Parathyroid adenoma (tissue), 2 donors: Measurements from ENCODE around the gene PACRG.

Experiments
- H2AFZ ChIP-seq: fragments of 300-600 bp; sonication (generic); one replicate; pipeline ENCODE4 v1.7.0; 2017; ENCODE audit warnings: antibody characterized with exemption, mild to moderate bottlenecking
- H3K27ac ChIP-seq: fragments of 300-600 bp; sonication (generic); one replicate; pipeline ENCODE4 v1.7.0; 2017
- H3K27me3 ChIP-seq: fragments of 300-600 bp; sonication (generic); one replicate; pipeline ENCODE4 v1.7.0; 2017; ENCODE audit warnings: low read length; ENCODE audit not compliant: control insufficient read depth, insufficient read depth
- H3K36me3 ChIP-seq: fragments of 300-600 bp; sonication (generic); one replicate; pipeline ENCODE4 v1.7.0; 2017; ENCODE audit warnings: low read length; ENCODE audit not compliant: control insufficient read depth, insufficient read depth
- H3K4me1 ChIP-seq: fragments of 300-600 bp; sonication (generic); one replicate; pipeline ENCODE4 v1.7.0; 2017; ENCODE audit warnings: control low read depth
- H3K4me2 ChIP-seq: fragments of 300-600 bp; sonication (generic); one replicate; pipeline ENCODE4 v1.7.0; 2017; ENCODE audit warnings: low read length
- H3K4me3 ChIP-seq: fragments of 300-600 bp; sonication (generic); one replicate; pipeline ENCODE4 v1.7.0; 2017; ENCODE audit warnings: low read depth, low read length
- H3K79me2 ChIP-seq: fragments of 300-600 bp; sonication (generic); one replicate; pipeline ENCODE4 v1.7.0; 2017; ENCODE audit warnings: control low read depth
- H3K9ac ChIP-seq: fragments of 300-600 bp; sonication (generic); one replicate; pipeline ENCODE4 v1.7.0; 2017; ENCODE audit warnings: mild to moderate bottlenecking
- H3K9me3 ChIP-seq: fragments of 300-600 bp; sonication (generic); one replicate; pipeline ENCODE4 v1.7.0; 2017; ENCODE audit warnings: low read length; ENCODE audit not compliant: control insufficient read depth
- TF ChIP-seq, protein P1 (sequence below): fragments of 300-600 bp; sonication (generic); IDR thresholded peaks from one replicate; pipeline ENCODE4 v1.7.0; 2017; ENCODE audit warnings: antibody characterized with exemption, mild to moderate bottlenecking
- donor health status: primary hyperparathyroidism.

PACRG gene

DNA sequence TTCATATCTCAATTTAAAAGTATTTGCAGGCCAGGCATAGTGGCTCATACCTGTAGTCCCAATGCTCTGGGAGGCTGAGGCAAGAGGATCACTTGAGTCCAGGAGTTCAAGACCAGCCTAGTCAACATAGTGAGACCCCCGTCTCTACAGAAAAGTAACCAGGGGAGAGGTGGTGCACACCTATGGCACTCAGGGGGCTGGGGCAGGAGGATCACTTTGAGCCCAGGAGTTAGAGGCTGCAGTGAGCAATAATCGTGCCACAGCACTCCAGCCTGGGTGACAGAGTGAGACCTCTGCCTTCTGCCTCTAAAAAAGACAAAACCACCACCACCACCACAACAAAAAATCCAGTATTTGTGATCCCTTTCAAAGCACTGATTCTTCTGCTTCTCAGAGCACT, 501.3 kb downstream of the PACRG start:
- H3K27me3 ChIP-seq = no peaks in the 10 kb centered on the region
- peaks cover 2% of the 10 kb centered on the region for H3K4me1 ChIP-seq
- H3K9me3 ChIP-seq = no peaks in the 10 kb centered on the region
- no peaks in the 10 kb centered on the region for H3K36me3 ChIP-seq
- H2AFZ ChIP-seq = no peak overlapping the region
- no peak overlapping the region for H3K4me2 ChIP-seq
- H3K79me2 ChIP-seq = no peaks in the 10 kb centered on the region
- H3K9ac ChIP-seq = no peak overlapping the region
- TF ChIP-seq, protein P1, sequence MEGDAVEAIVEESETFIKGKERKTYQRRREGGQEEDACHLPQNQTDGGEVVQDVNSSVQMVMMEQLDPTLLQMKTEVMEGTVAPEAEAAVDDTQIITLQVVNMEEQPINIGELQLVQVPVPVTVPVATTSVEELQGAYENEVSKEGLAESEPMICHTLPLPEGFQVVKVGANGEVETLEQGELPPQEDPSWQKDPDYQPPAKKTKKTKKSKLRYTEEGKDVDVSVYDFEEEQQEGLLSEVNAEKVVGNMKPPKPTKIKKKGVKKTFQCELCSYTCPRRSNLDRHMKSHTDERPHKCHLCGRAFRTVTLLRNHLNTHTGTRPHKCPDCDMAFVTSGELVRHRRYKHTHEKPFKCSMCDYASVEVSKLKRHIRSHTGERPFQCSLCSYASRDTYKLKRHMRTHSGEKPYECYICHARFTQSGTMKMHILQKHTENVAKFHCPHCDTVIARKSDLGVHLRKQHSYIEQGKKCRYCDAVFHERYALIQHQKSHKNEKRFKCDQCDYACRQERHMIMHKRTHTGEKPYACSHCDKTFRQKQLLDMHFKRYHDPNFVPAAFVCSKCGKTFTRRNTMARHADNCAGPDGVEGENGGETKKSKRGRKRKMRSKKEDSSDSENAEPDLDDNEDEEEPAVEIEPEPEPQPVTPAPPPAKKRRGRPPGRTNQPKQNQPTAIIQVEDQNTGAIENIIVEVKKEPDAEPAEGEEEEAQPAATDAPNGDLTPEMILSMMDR = no peak
- H3K27ac ChIP-seq = no peak overlapping the region
- H3K4me3 ChIP-seq = no peak overlapping the region

DNA sequence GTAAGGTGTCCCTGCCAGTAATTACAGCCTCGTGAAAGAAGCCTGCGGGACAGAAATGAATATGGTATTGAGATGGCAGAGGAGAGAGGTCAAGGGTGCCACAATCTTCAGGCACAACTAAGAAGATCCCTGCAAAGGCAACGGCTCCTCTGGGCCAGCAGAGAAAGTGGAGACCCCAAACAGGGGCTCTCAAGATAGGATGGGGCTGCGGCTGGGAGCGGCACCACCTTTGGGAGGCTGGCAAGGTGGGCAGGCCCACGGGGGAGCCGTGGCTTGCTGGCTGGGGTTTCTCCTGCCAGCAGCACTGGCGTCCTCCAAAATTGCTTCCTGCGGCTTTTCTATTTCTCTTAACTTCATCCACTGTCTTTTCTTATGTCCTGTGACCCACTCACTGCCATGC, 503.1 kb downstream of the PACRG start:
- no peak overlapping the region for H2AFZ ChIP-seq
- H3K9me3 ChIP-seq = no peaks in the 10 kb centered on the region
- TF ChIP-seq, protein P1 = no peak
- no peaks in the 10 kb centered on the region for H3K36me3 ChIP-seq
- H3K4me2 ChIP-seq = no peak overlapping the region
- H3K4me3 ChIP-seq = no peak overlapping the region
- H3K27me3 ChIP-seq = no peaks in the 10 kb centered on the region
- no peak overlapping the region for H3K27ac ChIP-seq
- H3K4me1 ChIP-seq = peaks cover 2% of the 10 kb centered on the region
- no peaks in the 10 kb centered on the region for H3K79me2 ChIP-seq
- H3K9ac ChIP-seq = no peak overlapping the region

GRCh38 chr6:163231356-163232014, 503.7 kb downstream of the PACRG start:
- Histone ChIP-seq H3K36me3 (no peaks in the 10 kb centered on the region), H3K4me3 (no peak overlapping the region), H3K9me3 (no peaks in the 10 kb centered on the region), H2AFZ (peak overlapping the region; percentile 42), H3K27ac (no peak overlapping the region), H3K9ac (no peak overlapping the region), H3K4me2 (no peak overlapping the region), H3K27me3 (no peaks in the 10 kb centered on the region), H3K4me1 (peaks cover 2% of the 10 kb centered on the region), H3K79me2 (no peaks in the 10 kb centered on the region)
- TF ChIP-seq, protein P1 = no peak

DNA sequence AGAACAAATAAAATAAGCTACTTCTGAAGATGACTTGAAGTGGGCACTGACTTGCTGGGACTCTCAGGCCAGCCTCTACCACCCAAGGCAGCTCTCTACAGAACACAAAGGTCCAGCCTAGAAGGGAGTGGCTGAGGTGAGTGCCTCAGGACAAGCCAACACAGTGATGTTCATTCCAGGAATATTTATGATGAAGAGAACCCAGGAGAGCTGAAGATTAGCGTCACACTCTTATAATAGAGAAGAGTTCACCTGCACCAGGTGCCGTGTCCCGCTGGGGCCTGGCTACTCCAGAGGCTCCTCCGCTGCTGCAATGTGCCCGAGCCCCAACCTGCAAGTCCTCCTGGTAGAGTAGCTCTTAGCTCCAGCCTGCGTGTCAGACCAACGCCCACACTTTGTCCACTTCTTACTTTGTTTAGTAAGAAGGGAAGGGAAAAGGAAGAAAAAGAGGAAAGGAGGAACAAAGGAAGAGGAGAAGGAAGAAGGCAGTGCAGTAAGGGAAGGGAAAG, 504.3 kb downstream of the PACRG start:
- Histone ChIP-seq H3K9ac (no peak overlapping the region), H3K4me2 (no peak overlapping the region), H3K9me3 (no peaks in the 10 kb centered on the region), H3K4me3 (no peak overlapping the region), H3K79me2 (no peaks in the 10 kb centered on the region), H3K27me3 (no peaks in the 10 kb centered on the region), H3K36me3 (no peaks in the 10 kb centered on the region), H3K27ac (no peak overlapping the region), H3K4me1 (peaks cover 2% of the 10 kb centered on the region), H2AFZ (peak overlapping the region; percentile 42)
- TF ChIP-seq, protein P1 = no peak

GRCh38 chr6:163232649-163233048, 504.9 kb downstream of the PACRG start:
- H3K36me3 ChIP-seq = no peaks in the 10 kb centered on the region
- TF ChIP-seq, protein P1 = no peak
- H3K9ac ChIP-seq = no peak overlapping the region
- H3K9me3 ChIP-seq = no peaks in the 10 kb centered on the region
- no peaks in the 10 kb centered on the region for H3K79me2 ChIP-seq
- peaks cover 2% of the 10 kb centered on the region for H3K4me1 ChIP-seq
- no peak overlapping the region for H3K27ac ChIP-seq
- no peak overlapping the region for H2AFZ ChIP-seq
- no peak overlapping the region for H3K4me3 ChIP-seq
- H3K4me2 ChIP-seq = no peak overlapping the region
- no peaks in the 10 kb centered on the region for H3K27me3 ChIP-seq
